Pancreas (tissue), 10 donors: ENCODE measurements around the gene CDSN. TPM values are rescaled to one million over a fixed set of nuclear protein-coding genes. Genes with fewer than 3 reads are reported as not detected.

Source experiments
- ATAC-seq, 4 donors: fragments of 200-7000 bp; cut with Tn5 transposase; one replicate each; pipeline versions ENCODE4 v1.8.0 to v1.9.1; 2020; ENCODE audit warnings: mild to moderate bottlenecking in 4 of 4, moderate library complexity in 4 of 4
- DNase-seq, 6 donors: peaks; one replicate each; pipeline ENCODE4 v3.0.0-alpha.2; 2020
- FAIRE-seq: peaks from 2 replicates; lab custom pipeline; 2012; peaks lifted over from hg19 to GRCh38; lab: Jason Lieb, UNC
- H3K27ac ChIP-seq, 4 donors: fragments of 200-600 bp; sonication (generic); 1 replicate in 3 of 4; 2 replicates in 1 of 4; pipeline versions ENCODE4 v1.5.0 to v1.8.0; 2020
- H3K27me3 ChIP-seq, 4 donors: fragments of 200-600 bp; one replicate each; pipeline ENCODE4 v1.8.0; 2021
- H3K36me3 ChIP-seq, 3 donors: fragments of 200-600 bp; sonication (generic) in 1 of 3; one replicate each; pipeline versions ENCODE4 v1.5.0 to v1.8.0; 2020 to 2021
- H3K4me1 ChIP-seq, 3 donors: fragments of 200-600 bp; one replicate each; pipeline ENCODE4 v1.8.0; 2021
- H3K4me3 ChIP-seq, 4 donors: fragments of 200-600 bp; sonication (generic) in 2 of 4; one replicate each; pipeline versions ENCODE4 v1.5.0 to v1.8.0; 2020 to 2021
- H3K9me3 ChIP-seq, 4 donors: fragments of 200-600 bp; one replicate each; pipeline ENCODE4 v1.8.0; 2021
- CTCF ChIP-seq, 4 donors: fragments of 200-600 bp; sonication (generic) in 3 of 4; IDR thresholded peaks; one replicate each; pipeline versions ENCODE4 v1.5.0 to v1.8.0; 2021; ENCODE audit warnings: antibody characterized with exemption in 4 of 4
- WGBS, 2 donors: extraction: QIAGEN DNeasy Blood & Tissue Kit; methylation state at CpG; one replicate each; pipeline ENCODE4 v1.1.7; 2013; 5-methylcytosine and 5-hydroxymethylcytosine counted together
- intact Hi-C, 3 donors: fragments of 100-400 bp; cut with DNase I; formaldehyde crosslinking; loops; one replicate each; pipeline versions ENCODE4 v1.11.1 to v1.14.2; 2022
- polyA plus RNA-seq, 2 donors: library from polyadenylated mRNA; stranded (reverse); fragments of 200-250 nt; gene quantifications; one replicate each; pipeline ENCODE4 v1.2.3, GENCODE V29; 2013
- total RNA-seq, 6 donors: library from RNA; stranded (reverse); fragmentation: NEBNext Ultra II Directional in 4 of 6; extraction: Animal tissue kit (Norgen Biotek cat#: 25700) in 4 of 6; gene quantifications; one replicate each; pipeline versions ENCODE4 v1.2.1 to v1.2.4, GENCODE V29; 2021 to 2023
- donor health status: healthy with polysubstance abuse.
- donor health status: DM: no; HTN: no; CAD: no; lungs with moderate emphysema.
- donor health status: DM: no; HTN: no; CAD: no.
- donor health status: control.
- donor health status: control.
- donor health status: Bipolar disorder and iron deficiency.
- donor health status: DM: yes; HTN: yes; CAD: no.
- donor health status: DM: no; HTN: no; CAD: no.
- donor health status: DM: no; HTN: no; CAD: no.
- donor health status: DM: yes; HTN: yes; CAD: no.

CDSN gene
- total and polyA plus RNA-seq, 8 donors = 0.05 to 0.08 (median 0.06) TPM; not detected in 5

GRCh38 chr6:31152781-31153180 lies 32.5 kb upstream of the CDSN start:
- no peak for FAIRE-seq
- Histone ChIP-seq H3K36me3 (peaks cover 0 to 4% (median 0%) of the 10 kb centered on the region in 3 donors), H3K4me1 (peaks cover 0 to 4% (median 0%) of the 10 kb centered on the region in 3 donors), H3K4me3 (no peak overlapping the region), H3K9me3 (no peaks in the 10 kb centered on the region), H3K27ac (no peak overlapping the region), H3K27me3 (no peaks in the 10 kb centered on the region)
- intact Hi-C loops = no loop called here
- no peak for ATAC-seq
- TF ChIP-seq CTCF (IDR thresholded peaks at IDR 0.05) = no peak
- 87 to 98% methylated on average over 7 of the region's 7 CpGs for WGBS, 2 donors
- no peak for DNase-seq

- Histone ChIP-seq H3K27me3 (no peaks in the 10 kb centered on the region), H3K4me1 (no peaks in the 10 kb centered on the region), H3K4me3 (no peak overlapping the region), H3K27ac (no peak overlapping the region), H3K36me3 (peaks cover 0 to 4% (median 0%) of the 10 kb centered on the region in 3 donors), H3K9me3 (no peaks in the 10 kb centered on the region)
- TF ChIP-seq CTCF (IDR thresholded peaks at IDR 0.05) = no peak
- ATAC-seq (no peak), DNase-seq (no peak), FAIRE-seq (no peak)
- intact Hi-C loops = no loop called here
- 87 to 91% methylated on average over 6 of the region's 6 CpGs for WGBS, 2 donors
Observed at GRCh38 chr6:31149827-31150447, 29.7 kb upstream of the CDSN start.

- intact Hi-C loops = no loop called here
Observed at GRCh38 chr6:31145386-31145785, 25.1 kb upstream of the CDSN start.

GRCh38 chr6:31144970-31145340 lies 24.7 kb upstream of the CDSN start:
- FAIRE-seq (no peak), ATAC-seq (peak in 1 of 4 donors; percentile 30), DNase-seq (no peak)
- Histone ChIP-seq H3K36me3 (peaks cover 0 to 4% (median 0%) of the 10 kb centered on the region in 3 donors), H3K9me3 (no peaks in the 10 kb centered on the region), H3K4me1 (no peaks in the 10 kb centered on the region), H3K27ac (no peak overlapping the region), H3K4me3 (no peak overlapping the region), H3K27me3 (no peaks in the 10 kb centered on the region)
- TF ChIP-seq CTCF (IDR thresholded peaks at IDR 0.05) = no peak
- 79 to 90% methylated on average over 11 of the region's 11 CpGs for WGBS, 2 donors
- intact Hi-C loops = no loop called here

More at GRCh38 chr6:31145386-31145785, 25.1 kb upstream of the CDSN start:
- no peak for TF ChIP-seq CTCF (IDR thresholded peaks at IDR 0.05)
- FAIRE-seq (no peak), DNase-seq (no peak), ATAC-seq (no peak)
- Histone ChIP-seq H3K4me3 (no peak overlapping the region), H3K27ac (no peak overlapping the region), H3K27me3 (no peaks in the 10 kb centered on the region), H3K9me3 (no peaks in the 10 kb centered on the region), H3K36me3 (peaks cover 0 to 4% (median 0%) of the 10 kb centered on the region in 3 donors), H3K4me1 (no peaks in the 10 kb centered on the region)
- WGBS, 2 donors = 94 to 98% methylated on average over 10 of the region's 10 CpGs

GRCh38 chr6:31144296-31144969 lies 24.2 kb upstream of the CDSN start:
- 87 to 91% methylated on average over 18 of the region's 18 CpGs for WGBS, 2 donors
- no peak for FAIRE-seq
- DNase-seq = no peak
- Histone ChIP-seq H3K27me3 (no peaks in the 10 kb centered on the region), H3K4me3 (no peak overlapping the region), H3K9me3 (no peaks in the 10 kb centered on the region), H3K4me1 (no peaks in the 10 kb centered on the region), H3K27ac (no peak overlapping the region), H3K36me3 (no peaks in the 10 kb centered on the region)
- intact Hi-C loops = no loop called here
- no peak for TF ChIP-seq CTCF (IDR thresholded peaks at IDR 0.05)
- peak in 2 of 4 donors; percentile 39 to 55 for ATAC-seq
